ENCODE data around the gene ZNF160.

ZNF160 gene

DNA sequence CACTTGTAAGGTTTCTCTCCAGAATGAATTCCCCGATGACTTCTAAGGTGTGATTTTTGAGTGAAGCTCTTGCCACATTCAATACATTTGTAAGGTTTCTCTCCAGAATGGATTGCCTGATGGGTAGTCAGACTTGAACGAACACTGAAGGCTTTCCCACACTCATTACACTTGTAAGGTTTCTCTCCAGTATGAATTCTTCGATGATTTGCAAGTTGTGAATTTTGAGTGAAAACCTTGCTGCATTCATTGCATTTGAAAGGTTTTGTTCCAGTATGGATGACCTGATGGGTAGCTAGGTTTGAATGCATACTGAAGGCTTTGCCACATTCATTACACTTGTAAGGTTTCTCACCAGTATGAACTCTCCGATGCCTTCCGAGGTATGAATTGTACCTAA lies 34.4 kb downstream of the ZNF160 start:
- no peak for DNase-seq (ENCODE audit: low read depth)
- TF ChIP-seq, protein P1, sequence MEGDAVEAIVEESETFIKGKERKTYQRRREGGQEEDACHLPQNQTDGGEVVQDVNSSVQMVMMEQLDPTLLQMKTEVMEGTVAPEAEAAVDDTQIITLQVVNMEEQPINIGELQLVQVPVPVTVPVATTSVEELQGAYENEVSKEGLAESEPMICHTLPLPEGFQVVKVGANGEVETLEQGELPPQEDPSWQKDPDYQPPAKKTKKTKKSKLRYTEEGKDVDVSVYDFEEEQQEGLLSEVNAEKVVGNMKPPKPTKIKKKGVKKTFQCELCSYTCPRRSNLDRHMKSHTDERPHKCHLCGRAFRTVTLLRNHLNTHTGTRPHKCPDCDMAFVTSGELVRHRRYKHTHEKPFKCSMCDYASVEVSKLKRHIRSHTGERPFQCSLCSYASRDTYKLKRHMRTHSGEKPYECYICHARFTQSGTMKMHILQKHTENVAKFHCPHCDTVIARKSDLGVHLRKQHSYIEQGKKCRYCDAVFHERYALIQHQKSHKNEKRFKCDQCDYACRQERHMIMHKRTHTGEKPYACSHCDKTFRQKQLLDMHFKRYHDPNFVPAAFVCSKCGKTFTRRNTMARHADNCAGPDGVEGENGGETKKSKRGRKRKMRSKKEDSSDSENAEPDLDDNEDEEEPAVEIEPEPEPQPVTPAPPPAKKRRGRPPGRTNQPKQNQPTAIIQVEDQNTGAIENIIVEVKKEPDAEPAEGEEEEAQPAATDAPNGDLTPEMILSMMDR (IDR thresholded peaks at IDR 0.05; ENCODE audit: control insufficient read depth, extremely low read depth, insufficient read depth): no peak
- no peak overlapping the region for H3K4me3 ChIP-seq (ENCODE audit: low read depth, low read length)

DNA sequence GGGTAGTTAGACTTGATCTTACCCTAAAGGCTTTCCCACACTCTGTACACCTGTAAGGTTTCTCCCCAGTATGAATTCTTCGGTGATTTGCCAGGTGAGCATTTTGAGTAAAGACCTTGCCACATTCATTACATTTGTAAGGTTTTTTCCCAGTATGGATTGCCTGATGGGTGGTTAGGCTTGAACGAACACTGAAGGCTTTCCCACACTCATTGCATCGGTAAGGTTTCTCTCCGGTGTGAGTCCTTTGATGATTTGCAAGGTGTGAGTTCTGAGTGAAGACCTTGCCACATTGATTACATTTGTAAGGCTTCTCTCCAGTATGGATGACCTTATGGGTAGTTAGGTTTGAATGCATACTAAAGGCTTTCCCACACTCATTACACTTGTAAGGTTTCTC lies 35.0 kb downstream of the ZNF160 start:
- no peak overlapping the region for H3K4me3 ChIP-seq (ENCODE audit: low read depth, low read length)
- DNase-seq (ENCODE audit: low read depth): no peak
- TF ChIP-seq, protein P1 (IDR thresholded peaks at IDR 0.05; ENCODE audit: control insufficient read depth, extremely low read depth, insufficient read depth): no peak

DNA sequence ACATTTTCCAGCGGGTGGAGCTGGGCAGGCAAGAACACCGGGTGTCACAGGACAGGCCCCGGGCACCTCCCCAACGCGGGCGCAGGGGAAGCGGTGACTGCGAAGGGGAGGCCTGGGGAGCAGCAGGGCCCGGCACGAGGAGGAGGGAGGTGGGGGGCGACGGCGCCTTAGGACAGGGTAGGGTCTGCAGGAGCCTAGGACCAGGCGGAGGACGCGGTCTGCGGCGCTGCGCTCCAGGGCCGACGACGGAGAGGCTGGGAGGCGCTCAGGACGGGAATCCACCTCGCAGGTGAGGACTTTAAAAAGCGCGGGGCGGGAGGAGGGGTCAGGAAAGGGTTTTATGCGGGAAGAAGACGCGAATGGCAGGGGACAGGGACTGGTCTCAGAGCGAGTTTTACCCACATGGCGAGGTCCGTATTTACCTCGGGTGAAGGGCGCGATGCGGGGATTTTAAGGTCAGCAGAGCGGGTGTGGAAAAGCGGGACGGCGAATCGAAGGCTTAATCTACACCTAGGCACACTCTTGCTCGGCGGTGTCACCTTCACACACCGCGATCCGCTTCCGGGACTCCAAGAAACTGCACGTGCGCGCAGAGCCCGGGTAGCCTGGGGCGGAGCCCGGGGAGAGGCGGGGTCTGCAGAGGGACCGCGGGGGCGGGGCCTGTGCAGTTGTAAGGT lies 45.2 kb downstream of the ZNF160 start:
- H3K4me3 ChIP-seq (ENCODE audit: low read depth, low read length): peak overlapping the region; percentile 60

DNA sequence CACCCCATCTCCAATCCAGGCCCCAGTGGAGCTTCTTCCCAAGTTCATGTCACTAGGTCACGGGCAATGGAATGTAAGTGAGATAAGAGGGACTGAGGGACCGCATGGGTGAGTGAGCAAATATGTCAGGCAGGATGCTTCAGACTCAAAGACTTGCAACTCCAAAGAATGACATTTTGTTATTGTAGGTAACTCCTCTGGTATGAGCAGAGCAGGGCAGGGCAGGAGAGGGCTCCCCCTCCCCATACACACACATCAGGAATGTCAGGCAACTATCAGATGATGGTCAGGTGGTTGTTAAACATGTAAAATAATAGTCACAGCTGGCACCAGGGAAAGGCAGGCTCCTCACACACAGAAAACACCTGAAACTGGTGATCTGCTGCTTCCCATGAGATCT lies 48.1 kb downstream of the ZNF160 start:
- H3K4me3 ChIP-seq (ENCODE audit: low read depth, low read length): no peak overlapping the region
- DNase-seq (ENCODE audit: low read depth): no peak
- TF ChIP-seq, protein P1 (IDR thresholded peaks at IDR 0.05; ENCODE audit: control insufficient read depth, extremely low read depth, insufficient read depth): no peak

More for the DNA sequence above, 45.2 kb downstream of the ZNF160 start:
- TF ChIP-seq, protein P1 (IDR thresholded peaks at IDR 0.05; ENCODE audit: control insufficient read depth, extremely low read depth, insufficient read depth): no peak
- peak; percentile 45 for DNase-seq (ENCODE audit: low read depth)

DNA sequence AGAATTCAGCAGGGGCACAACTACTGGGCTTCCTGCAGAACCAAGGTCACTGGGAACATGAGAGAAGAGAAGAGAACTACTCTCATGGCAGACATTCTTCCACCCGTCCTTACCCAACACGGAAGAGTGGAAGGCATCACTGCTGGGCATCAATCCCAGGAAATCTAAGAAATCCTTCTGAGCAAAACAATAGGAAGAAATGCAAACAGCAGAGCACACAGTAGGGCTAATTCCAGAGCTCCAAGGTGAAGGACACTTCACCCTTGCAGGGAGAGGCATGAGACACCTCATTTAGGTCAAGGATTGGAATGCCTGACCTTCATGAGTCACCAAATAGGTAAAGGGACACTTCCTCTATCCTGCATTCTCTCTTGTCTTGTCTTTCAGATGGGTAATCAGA lies 55.8 kb downstream of the ZNF160 start:
- H3K4me3 ChIP-seq (ENCODE audit: low read depth, low read length): no peak overlapping the region
- no peak for DNase-seq (ENCODE audit: low read depth)
- TF ChIP-seq, protein P1 (IDR thresholded peaks at IDR 0.05; ENCODE audit: control insufficient read depth, extremely low read depth, insufficient read depth): no peak

DNA sequence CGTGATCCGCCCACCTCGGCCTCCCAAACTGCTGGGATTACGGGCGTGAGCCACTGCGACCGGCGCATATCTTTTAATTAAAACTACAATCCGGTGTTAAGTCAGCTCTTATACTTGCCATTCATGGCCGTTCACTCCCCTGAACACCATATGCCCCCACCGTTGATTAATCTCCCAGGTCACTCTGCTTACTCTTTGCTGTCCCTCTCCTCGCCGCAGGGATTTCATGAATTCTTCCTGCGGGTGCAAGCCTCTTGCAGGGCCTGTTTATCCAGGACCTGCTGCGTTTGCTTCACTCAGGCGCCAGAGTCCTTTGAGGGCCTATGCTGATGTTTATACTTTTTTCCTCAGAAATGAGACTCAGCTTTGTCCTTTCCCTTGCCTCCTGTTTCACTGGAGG lies 57.7 kb downstream of the ZNF160 start:
- DNase-seq (ENCODE audit: low read depth): no peak
- H3K4me3 ChIP-seq (ENCODE audit: low read depth, low read length): no peak overlapping the region
- TF ChIP-seq, protein P1 (IDR thresholded peaks at IDR 0.05; ENCODE audit: control insufficient read depth, extremely low read depth, insufficient read depth): no peak

DNA sequence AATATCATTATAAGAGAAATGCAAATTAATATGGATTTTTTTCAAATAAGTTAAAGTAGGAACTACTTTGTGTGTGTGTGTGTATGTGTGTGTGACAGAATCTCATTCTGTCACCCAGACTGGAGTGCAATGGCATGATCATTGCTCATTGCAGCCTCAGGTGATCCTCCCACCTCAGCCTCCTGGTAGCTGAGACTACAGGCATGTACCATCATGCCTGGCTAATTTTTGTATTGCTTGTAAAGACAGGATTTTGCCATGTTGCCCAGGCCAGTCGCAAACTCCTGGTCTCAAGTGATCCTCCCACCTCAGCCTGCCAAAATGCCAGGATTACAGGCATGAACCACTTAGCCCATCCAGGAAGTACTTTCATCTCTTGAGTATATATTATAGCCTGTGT lies 61.9 kb downstream of the ZNF160 start:
- DNase-seq (ENCODE audit: low read depth): no peak
- H3K4me3 ChIP-seq (ENCODE audit: low read depth, low read length): no peak overlapping the region
- TF ChIP-seq, protein P1 (IDR thresholded peaks at IDR 0.05; ENCODE audit: control insufficient read depth, extremely low read depth, insufficient read depth): no peak
